ENCODE measurements around the gene COL20A1. TPM values are rescaled to one million over a fixed set of nuclear protein-coding genes. Genes with fewer than 3 reads are reported as not detected.
A peak's percentile ranks its signal among the peaks of the same experiment; 100 is the strongest.
"Not testable (repeated sequence)": the region's sequence is repeated elsewhere in the genome, so short reads cannot be mapped to it uniquely, and the experiment has no call there.

COL20A1 gene
- total RNA-seq, 6 experiments from 2014 or later, result not detected

DNA sequence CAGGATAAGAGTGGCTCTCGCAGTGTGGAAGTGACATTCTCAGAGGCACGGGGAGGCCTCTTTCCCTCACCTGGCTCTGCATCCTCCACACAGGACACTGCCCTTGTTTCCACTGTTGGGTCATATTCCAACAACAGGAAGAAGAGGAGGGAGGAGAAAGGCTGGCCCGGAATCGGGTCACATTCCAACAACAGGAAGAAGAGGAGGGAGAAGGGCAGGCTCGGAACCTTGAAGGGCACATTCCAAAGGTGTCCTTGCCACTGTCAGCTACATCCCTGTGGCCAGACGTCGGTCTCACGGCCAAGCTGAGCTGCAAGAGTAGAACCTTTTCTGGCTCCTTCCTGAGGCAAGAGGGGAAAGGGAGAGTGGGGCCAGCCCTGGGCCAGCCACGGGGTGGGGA lies 42.7 kb downstream of the COL20A1 start:
- no peaks in the 10 kb centered on the region for H3K36me3 ChIP-seq
- H3K27ac ChIP-seq, result no peak overlapping the region
- H3K9me3 ChIP-seq, result no peaks in the 10 kb centered on the region
- H3K4me3 ChIP-seq, result no peak overlapping the region
- DNase-seq (peak in 1 of 3 donors; percentile 23), ATAC-seq (peak; percentile 14 to 65 (median 32))
- intact Hi-C loops (cut with DNase I), result no loop called here
- 49% methylated on average over 4 of the region's 9 CpGs for WGBS (ENCODE audit: insufficient coverage, low coverage, low lambda C conversion rate, missing lambda C conversion rate)
- TF ChIP-seq, protein P1, sequence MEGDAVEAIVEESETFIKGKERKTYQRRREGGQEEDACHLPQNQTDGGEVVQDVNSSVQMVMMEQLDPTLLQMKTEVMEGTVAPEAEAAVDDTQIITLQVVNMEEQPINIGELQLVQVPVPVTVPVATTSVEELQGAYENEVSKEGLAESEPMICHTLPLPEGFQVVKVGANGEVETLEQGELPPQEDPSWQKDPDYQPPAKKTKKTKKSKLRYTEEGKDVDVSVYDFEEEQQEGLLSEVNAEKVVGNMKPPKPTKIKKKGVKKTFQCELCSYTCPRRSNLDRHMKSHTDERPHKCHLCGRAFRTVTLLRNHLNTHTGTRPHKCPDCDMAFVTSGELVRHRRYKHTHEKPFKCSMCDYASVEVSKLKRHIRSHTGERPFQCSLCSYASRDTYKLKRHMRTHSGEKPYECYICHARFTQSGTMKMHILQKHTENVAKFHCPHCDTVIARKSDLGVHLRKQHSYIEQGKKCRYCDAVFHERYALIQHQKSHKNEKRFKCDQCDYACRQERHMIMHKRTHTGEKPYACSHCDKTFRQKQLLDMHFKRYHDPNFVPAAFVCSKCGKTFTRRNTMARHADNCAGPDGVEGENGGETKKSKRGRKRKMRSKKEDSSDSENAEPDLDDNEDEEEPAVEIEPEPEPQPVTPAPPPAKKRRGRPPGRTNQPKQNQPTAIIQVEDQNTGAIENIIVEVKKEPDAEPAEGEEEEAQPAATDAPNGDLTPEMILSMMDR (IDR thresholded peaks at IDR 0.05), result no peak
- no peak for TF ChIP-seq POLR2A (IDR thresholded peaks at IDR 0.05)
- H3K27me3 ChIP-seq, result no peaks in the 10 kb centered on the region
- no peaks in the 10 kb centered on the region for H3K4me1 ChIP-seq

DNA sequence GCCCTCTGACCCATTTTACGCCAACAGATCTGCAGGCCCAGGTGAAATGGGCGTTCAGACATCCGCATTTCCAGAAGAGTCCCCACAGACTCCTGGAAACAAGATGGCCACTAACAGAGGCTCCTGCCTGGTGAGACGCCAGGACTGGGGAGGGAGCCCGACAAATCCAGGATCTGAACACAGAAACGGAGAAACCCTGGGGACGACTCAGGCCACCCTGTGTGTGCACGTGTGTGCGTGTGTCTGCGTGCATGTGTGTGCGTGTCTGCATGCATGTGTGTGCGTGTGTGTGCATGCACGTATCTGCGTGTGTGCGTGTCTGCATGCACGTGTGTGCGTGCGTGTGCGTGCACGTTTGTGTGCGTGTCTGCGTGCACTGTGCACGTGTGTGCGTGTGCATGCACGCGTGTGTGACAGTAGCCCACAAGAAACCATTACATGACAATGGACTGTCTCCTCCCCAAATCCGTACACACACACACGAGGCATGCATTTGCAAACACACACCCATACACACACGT lies 43.3 kb downstream of the COL20A1 start:
- WGBS (ENCODE audit: insufficient coverage, low coverage, low lambda C conversion rate, missing lambda C conversion rate), result 88% methylated on average over 28 of the region's 29 CpGs
- intact Hi-C loops (cut with DNase I), result no loop called here
- ATAC-seq (no peak), DNase-seq (no peak)
- Histone ChIP-seq H3K9me3 (no peaks in the 10 kb centered on the region), H3K4me3 (no peak overlapping the region), H3K27ac (no peak overlapping the region), H3K4me1 (no peaks in the 10 kb centered on the region), H3K36me3 (no peaks in the 10 kb centered on the region), H3K27me3 (no peaks in the 10 kb centered on the region)
- TF ChIP-seq, protein P1 (IDR thresholded peaks at IDR 0.05), result no peak
- no peak for TF ChIP-seq POLR2A (IDR thresholded peaks at IDR 0.05)

DNA sequence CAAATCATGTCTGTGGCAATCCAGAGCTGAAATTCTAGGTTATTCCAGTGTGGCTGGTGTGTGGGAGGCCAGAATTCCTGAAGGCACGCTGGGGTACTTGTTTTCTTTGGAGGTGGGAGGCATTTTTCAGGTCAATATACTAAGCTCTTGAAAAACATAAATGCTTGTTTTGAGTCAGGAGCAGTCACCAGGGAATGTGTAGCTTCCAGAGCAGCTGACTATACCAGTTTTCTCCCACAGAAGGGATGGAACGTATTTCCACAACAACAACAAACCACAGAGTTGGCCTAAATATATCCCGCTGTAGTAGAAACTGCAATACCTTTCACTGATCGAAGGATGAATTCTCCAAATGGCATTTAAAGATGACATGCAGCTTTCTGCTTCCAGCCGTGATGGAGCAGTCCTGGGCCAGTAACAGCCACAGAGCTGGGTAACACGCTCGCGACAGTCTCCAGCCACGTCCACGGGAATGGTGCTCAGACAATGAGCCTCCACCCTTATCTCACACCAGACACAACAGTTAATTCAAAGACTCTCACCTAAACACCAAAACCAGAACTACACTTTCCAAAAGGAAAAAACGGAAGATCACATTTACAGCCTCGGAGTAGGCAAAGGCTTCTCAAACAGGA lies 44.9 kb downstream of the COL20A1 start:
- intact Hi-C loops (cut with DNase I), result no loop called here
- no peak for DNase-seq
- WGBS (ENCODE audit: insufficient coverage, low coverage, low lambda C conversion rate, missing lambda C conversion rate), result 46% methylated on average over 6 of the region's 12 CpGs

DNA sequence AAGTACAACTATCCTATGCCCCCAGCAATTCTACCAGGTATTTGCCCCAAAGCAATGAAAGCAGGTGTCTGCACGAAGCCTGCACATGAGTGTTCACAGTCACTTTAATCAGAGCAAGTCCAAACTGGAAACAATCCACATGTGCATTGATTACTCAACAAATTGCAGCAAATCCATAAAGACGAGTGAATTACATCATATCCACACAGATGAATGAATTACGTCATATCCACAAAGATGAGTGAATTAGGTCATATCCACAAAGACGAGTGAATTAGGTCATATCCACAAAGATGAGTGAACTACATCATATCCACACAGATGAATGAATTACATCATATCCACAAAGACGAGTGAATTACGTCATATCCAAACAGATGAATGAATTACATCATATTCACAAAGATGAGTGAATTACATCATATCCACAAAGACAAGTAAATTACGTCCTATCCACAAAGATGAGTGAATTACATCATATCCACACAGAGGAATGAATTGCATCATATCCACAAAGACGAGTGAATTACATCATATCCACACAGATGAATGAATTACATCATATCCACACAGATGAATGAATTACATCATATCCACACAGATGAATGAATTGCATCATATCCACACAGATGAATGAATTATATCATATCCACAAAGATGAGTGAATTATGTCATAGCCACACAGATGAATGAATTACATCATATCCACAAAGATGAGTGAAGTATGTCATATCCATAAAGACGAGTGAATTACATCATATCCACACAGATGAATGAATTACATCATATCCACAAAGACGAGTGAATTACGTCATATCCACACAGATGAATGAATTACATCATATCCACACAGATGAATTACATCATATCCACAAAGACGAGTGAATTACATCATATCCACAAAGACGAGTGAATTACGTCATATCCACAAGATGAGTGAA lies 46.4 kb downstream of the COL20A1 start:
- H3K4me1 ChIP-seq; H3K9me3 ChIP-seq; H3K27me3 ChIP-seq; H3K36me3 ChIP-seq; ATAC-seq; H3K4me3 ChIP-seq; intact Hi-C loops (cut with DNase I); DNase-seq; H3K27ac ChIP-seq: not testable (repeated sequence)
- 21% methylated on average over 14 of the region's 14 CpGs for WGBS (ENCODE audit: insufficient coverage, low coverage, low lambda C conversion rate, missing lambda C conversion rate)

More for the DNA sequence above, 44.9 kb downstream of the COL20A1 start:
- Histone ChIP-seq H3K27ac (no peak overlapping the region), H3K4me1 (no peaks in the 10 kb centered on the region), H3K27me3 (no peaks in the 10 kb centered on the region), H3K9me3 (no peaks in the 10 kb centered on the region), H3K4me3 (no peak overlapping the region), H3K36me3 (no peaks in the 10 kb centered on the region)
- ATAC-seq, result no peak
- no peak for TF ChIP-seq POLR2A (IDR thresholded peaks at IDR 0.05)
- TF ChIP-seq, protein P1 (IDR thresholded peaks at IDR 0.05), result no peak

DNA sequence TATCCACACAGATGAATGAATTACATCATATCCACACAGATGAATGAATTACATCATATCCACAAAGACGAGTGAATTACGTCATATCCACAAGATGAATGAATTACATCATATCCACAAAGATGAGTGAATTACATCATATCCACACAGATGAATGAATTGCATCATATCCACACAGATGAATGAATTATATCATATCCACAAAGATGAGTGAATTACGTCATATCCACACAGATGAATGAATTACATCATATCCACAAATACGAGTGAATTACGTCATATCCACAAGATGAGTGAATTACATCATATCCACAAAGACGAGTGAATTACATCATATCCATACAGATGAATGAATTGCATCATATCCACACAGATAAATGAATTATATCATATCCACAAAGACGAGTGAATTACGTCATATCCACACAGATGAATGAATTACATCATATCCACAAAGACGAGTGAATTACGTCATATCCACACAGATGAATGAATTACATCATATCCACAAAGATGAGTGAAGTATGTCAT lies 47.2 kb downstream of the COL20A1 start:
- H3K36me3 ChIP-seq, H3K4me3 ChIP-seq: not testable (repeated sequence)
- 34% methylated on average over 10 of the region's 10 CpGs for WGBS (ENCODE audit: insufficient coverage, low coverage, low lambda C conversion rate, missing lambda C conversion rate)

More for the DNA sequence above, 47.2 kb downstream of the COL20A1 start:
- intact Hi-C loops (cut with DNase I); H3K4me1 ChIP-seq; H3K27ac ChIP-seq; H3K27me3 ChIP-seq; DNase-seq; ATAC-seq; H3K9me3 ChIP-seq: not testable (repeated sequence)

Measured in right lobe of liver (tissue), 6 donors.